OCI-LY7 (cell line): ENCODE data around the gene C3orf20. TPM values are rescaled to one million over a fixed set of nuclear protein-coding genes. Genes with fewer than 3 reads are reported as not detected.

Experiments
- BruUV-seq: library from RNA; stranded (reverse); fragments of 400-500 nt; replicated peaks from 2 replicates; lab custom pipeline; 2021; lab: Mats Ljungman, UMichigan
- CTCF ChIA-PET: fragments of 300-600 bp; sonication (Branson Sonifier 250); formaldehyde crosslinking; loops from one replicate; lab custom pipeline; 2022; ENCODE audit warnings: antibody characterized with exemption; ENCODE audit not compliant: unreplicated experiment; lab: Charles Lee
- POLR2A ChIA-PET: fragments of 300-600 bp; sonication (Branson Sonifier 250); formaldehyde crosslinking; loops from one replicate; lab custom pipeline; 2022; ENCODE audit warnings: antibody characterized with exemption; lab: Charles Lee
- DNase-seq: peaks from one replicate; pipeline ENCODE4 v3.0.0-alpha.2; 2015; ENCODE audit warnings: low spot score
- H2AFZ ChIP-seq: fragments of 200-600 bp; sonication (generic), shearing (Covaris generic); 2 replicates; pipeline ENCODE4 v1.6.1; 2014; ENCODE audit warnings: mild to moderate bottlenecking, antibody characterized with exemption, low read length, moderate library complexity
- H3K27ac ChIP-seq: fragments of 200-600 bp; sonication (generic); 2 replicates; pipeline ENCODE4 v1.5.1; 2014; ENCODE audit warnings: mixed run types, low read depth, mild to moderate bottlenecking, moderate library complexity, low read length, inconsistent platforms; ENCODE audit not compliant: poor library complexity, severe bottlenecking
- H3K36me3 ChIP-seq: fragments of 200-600 bp; sonication (generic); 2 replicates; pipeline ENCODE4 v1.6.1; 2014; ENCODE audit warnings: mild to moderate bottlenecking, antibody characterized with exemption, low read length, moderate library complexity, mixed read lengths; ENCODE audit not compliant: insufficient read depth
- H3K4me1 ChIP-seq: fragments of 200-600 bp; sonication (generic); 2 replicates; pipeline ENCODE4 v1.5.1; 2014; ENCODE audit warnings: mild to moderate bottlenecking, low read length; ENCODE audit not compliant: insufficient read depth, poor library complexity, severe bottlenecking
- H3K4me2 ChIP-seq: fragments of 200-600 bp; sonication (generic); 2 replicates; pipeline ENCODE4 v1.6.1; 2014; ENCODE audit warnings: mild to moderate bottlenecking, low read length
- H3K4me3 ChIP-seq: fragments of 200-600 bp; sonication (generic); 2 replicates; pipeline ENCODE4 v1.5.1; 2014; ENCODE audit warnings: mild to moderate bottlenecking, low read depth, low read length; ENCODE audit not compliant: poor library complexity, severe bottlenecking
- H3K79me2 ChIP-seq: fragments of 200-600 bp; sonication (generic); 2 replicates; pipeline ENCODE4 v1.6.1; 2016; ENCODE audit warnings: low read depth, mild to moderate bottlenecking, low read length, moderate library complexity, mixed read lengths; ENCODE audit not compliant: insufficient read depth
- H3K9me2 ChIP-seq: fragments of 200-600 bp; sonication (generic); 2 replicates; pipeline ENCODE4 v1.6.1; 2016; ENCODE audit warnings: mild to moderate bottlenecking, low read length, mixed read lengths; ENCODE audit not compliant: insufficient read depth
- H3K9me3 ChIP-seq: fragments of 200-600 bp; sonication (generic); 2 replicates; pipeline ENCODE4 v1.6.1; 2014; ENCODE audit warnings: mild to moderate bottlenecking, mixed run types, low read length, mixed read lengths
- H4K20me1 ChIP-seq: fragments of 200-600 bp; sonication (generic); 2 replicates; pipeline ENCODE4 v1.6.1; 2014; ENCODE audit warnings: mild to moderate bottlenecking, antibody characterized with exemption, low read length, moderate library complexity, mixed read lengths; ENCODE audit not compliant: insufficient read depth
- CTCF ChIP-seq: fragments of 200-600 bp; sonication (generic); conservative IDR thresholded peaks from 2 replicates; pipeline ENCODE4 v1.5.1; 2014; ENCODE audit warnings: mild to moderate bottlenecking, antibody characterized with exemption, low read length, moderate library complexity, mixed read lengths
- EZH2phosphoT487 ChIP-seq: fragments of 200-600 bp; sonication (generic); IDR thresholded peaks from 2 replicates; pipeline ENCODE4 v1.6.1; 2018; ENCODE audit warnings: low read depth, borderline replicate concordance, mild to moderate bottlenecking, mixed run types, antibody characterized with exemption, low read length, moderate library complexity, mixed read lengths
- intact Hi-C: fragments of 100-400 bp; cut with micrococcal nuclease; formaldehyde crosslinking; loops from one replicate; pipeline ENCODE4 v1.10.0; 2022; ENCODE audit not compliant: unreplicated experiment
- total RNA-seq, 2 experiments: library from RNA; depleted of rRNA in 1 of 2; stranded (reverse); fragments of >200 nt in 1 of 2; shearing (Covaris generic) in 1 of 2; gene quantifications; 2 replicates each; pipeline ENCODE4 v1.2.3, GENCODE V29; 2014 to 2022

Gene C3orf20
- total RNA-seq, 2 experiments from 2014 or later, result 2.2 to 2.7 TPM

- no peaks in the 10 kb centered on the region for H3K9me3 ChIP-seq
- H3K9me2 ChIP-seq, result no peaks in the 10 kb centered on the region
- TF ChIP-seq CTCF (no peak), EZH2phosphoT487 (no peak)
- H3K79me2 ChIP-seq, result no peaks in the 10 kb centered on the region
- ChIA-PET POLR2A (interaction anchor here (0.6 kb wide), 1 partner anchor 1040 kb away, joined by 3 read pairs; no protein-coding TSS in a partner anchor), CTCF (interaction anchor here (0.8 kb wide), 1 partner anchor 70 kb away, joined by 3 read pairs; no protein-coding TSS in a partner anchor)
- H3K36me3 ChIP-seq, result no peaks in the 10 kb centered on the region
- intact Hi-C loops, result loop anchor here (5.0 kb wide), 1 partner anchor 73 kb away; no protein-coding TSS in a partner anchor
- H3K27ac ChIP-seq, result no peak overlapping the region
- H3K4me1 ChIP-seq, result peaks cover 17% of the 10 kb centered on the region
- no peaks in the 10 kb centered on the region for H4K20me1 ChIP-seq
- BruUV-seq, result no TSS peak
- H3K4me3 ChIP-seq, result no peak overlapping the region
- no peak for DNase-seq
- no peak overlapping the region for H2AFZ ChIP-seq
- no peak overlapping the region for H3K4me2 ChIP-seq
Observed at GRCh38 chr3:14760185-14760584, 85.2 kb downstream of the C3orf20 start.

DNA sequence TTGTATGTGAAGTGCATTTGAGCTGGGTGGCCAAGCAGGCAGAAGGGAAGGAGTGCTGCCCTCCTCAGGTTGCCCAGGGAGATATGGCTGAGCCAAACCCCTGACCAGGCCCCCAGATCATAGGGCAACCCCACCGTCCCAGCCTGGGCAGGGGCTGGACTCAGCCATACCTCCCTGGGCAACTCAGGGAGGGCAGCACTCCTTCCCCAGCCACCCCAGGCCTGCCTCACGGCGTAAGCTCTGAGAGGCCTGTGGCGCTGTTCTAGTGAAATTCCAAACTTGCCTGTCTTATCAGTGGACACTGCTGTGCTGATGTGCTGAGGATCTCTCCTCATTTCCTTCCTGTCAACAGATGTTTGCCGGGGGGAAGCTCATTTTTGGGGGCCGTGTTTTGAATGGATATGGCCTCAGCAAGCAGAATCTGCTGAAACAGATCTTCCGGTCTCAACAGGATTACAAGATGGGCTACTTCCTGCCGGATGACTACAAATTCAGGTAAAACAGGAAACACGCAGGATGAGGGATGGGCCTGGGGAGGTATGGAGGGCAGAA lies 86.3 kb downstream of the C3orf20 start:
- peak overlapping the region; percentile 15; the same call in 1 of the 2 replicates for H2AFZ ChIP-seq
- peaks cover 13% of the 10 kb centered on the region for H3K4me1 ChIP-seq
- no TSS peak for BruUV-seq

More for the DNA sequence above, 86.3 kb downstream of the C3orf20 start:
- no peak overlapping the region for H3K4me2 ChIP-seq
- POLR2A ChIA-PET, result interaction anchor here (0.7 kb wide), 1 partner anchor 414 kb away, joined by 5 read pairs; no protein-coding TSS in a partner anchor
- H3K27ac ChIP-seq, result no peak overlapping the region
- H3K36me3 ChIP-seq, result no peaks in the 10 kb centered on the region
- no peaks in the 10 kb centered on the region for H3K9me3 ChIP-seq
- no peaks in the 10 kb centered on the region for H4K20me1 ChIP-seq
- H3K4me3 ChIP-seq, result no peak overlapping the region
- DNase-seq, result peak; percentile 10
- intact Hi-C loops, result loop anchor here (5.0 kb wide), 1 partner anchor 74 kb away; no protein-coding TSS in a partner anchor
- CTCF ChIA-PET, result no interaction called here
- no peaks in the 10 kb centered on the region for H3K79me2 ChIP-seq
- peak; percentile 33; the same call in 1 of the 2 replicates for TF ChIP-seq CTCF
- TF ChIP-seq EZH2phosphoT487, result no peak
- H3K9me2 ChIP-seq, result no peaks in the 10 kb centered on the region
